HepG2 (cell line): Measurements from ENCODE around the gene INAFM2. TPM values are rescaled to one million over a fixed set of nuclear protein-coding genes. Genes with fewer than 3 reads are reported as not detected.

ENCODE experiments used
- ATF1 ChIP-seq: IDR thresholded peaks from 2 replicates; pipeline ENCODE4 v1.6.1; 2016; ENCODE audit warnings: mild to moderate bottlenecking, control low read depth
- CENPT ChIP-seq: sonication (generic); formaldehyde crosslinking; IDR thresholded peaks from 2 replicates; pipeline ENCODE4 v1.8.0; 2022; ENCODE audit warnings: low read depth, mild to moderate bottlenecking, moderate library complexity, missing genetic modification reagents
- HOXA3 ChIP-seq: sonication (generic); formaldehyde crosslinking; IDR thresholded peaks from 2 replicates; pipeline ENCODE4 v1.5.0; 2020; ENCODE audit warnings: missing genetic modification reagents
- LCORL ChIP-seq, 2 experiments: fragments of 450-650 bp in 1 of 2; sonication (generic) in 1 of 2; formaldehyde crosslinking in 1 of 2; IDR thresholded peaks; 2 replicates each; pipeline versions ENCODE4 v1.5.0 to v1.6.1; 2017 to 2020; ENCODE audit warnings: antibody characterized with exemption in 1 of 2, missing genetic modification reagents in 1 of 2
- MEIS1 ChIP-seq: sonication (generic); formaldehyde crosslinking; IDR thresholded peaks from 2 replicates; pipeline ENCODE4 v1.9.0; 2021; ENCODE audit warnings: mild to moderate bottlenecking, missing genetic modification reagents, moderate library complexity, borderline replicate concordance
- MIXL1 ChIP-seq: IDR thresholded peaks from 2 replicates; pipeline ENCODE4 v1.6.1; 2016
- NCOA5 ChIP-seq: sonication (generic); formaldehyde crosslinking; IDR thresholded peaks from 2 replicates; pipeline ENCODE4 v1.4.0; 2020; ENCODE audit warnings: missing genetic modification reagents
- RELA ChIP-seq: sonication (generic); formaldehyde crosslinking; IDR thresholded peaks from 2 replicates; pipeline ENCODE4 v1.4.0; 2020; ENCODE audit warnings: missing genetic modification reagents
- SALL1 ChIP-seq: sonication (generic); formaldehyde crosslinking; IDR thresholded peaks from 2 replicates; pipeline ENCODE4 v1.8.0; 2022; ENCODE audit warnings: mild to moderate bottlenecking, missing genetic modification reagents
- SIX1 ChIP-seq: sonication (generic); formaldehyde crosslinking; IDR thresholded peaks from 2 replicates; pipeline ENCODE4 v1.4.0; 2020; ENCODE audit warnings: missing genetic modification reagents, borderline replicate concordance
- SMAD3 ChIP-seq: sonication (generic); formaldehyde crosslinking; IDR thresholded peaks from 2 replicates; pipeline ENCODE4 v1.4.0; 2020; ENCODE audit warnings: missing genetic modification reagents
- SP5 ChIP-seq: IDR thresholded peaks from 2 replicates; pipeline ENCODE4 v1.6.1; 2016; ENCODE audit warnings: low read depth, borderline replicate concordance
- SRSF9 ChIP-seq: fragments of 200-400 bp; formaldehyde crosslinking; IDR thresholded peaks from 2 replicates; pipeline ENCODE4 v1.6.1; 2018; ENCODE audit warnings: borderline replicate concordance, mild to moderate bottlenecking, low read depth, low read length; ENCODE audit not compliant: insufficient read depth, poor library complexity, severe bottlenecking
- ZNF225 ChIP-seq: sonication (generic); formaldehyde crosslinking; IDR thresholded peaks from 2 replicates; pipeline ENCODE4 v1.4.0; 2020; ENCODE audit warnings: mild to moderate bottlenecking, missing genetic modification reagents
- ZNF251 ChIP-seq: sonication (generic); formaldehyde crosslinking; IDR thresholded peaks from 2 replicates; pipeline ENCODE4 v1.9.0; 2021; ENCODE audit warnings: mild to moderate bottlenecking, missing genetic modification reagents
- ZNF256 ChIP-seq: sonication (generic); formaldehyde crosslinking; conservative IDR thresholded peaks from 2 replicates; pipeline ENCODE4 v1.4.0; 2020; ENCODE audit warnings: missing genetic modification reagents
- ZNF430 ChIP-seq: sonication (generic); formaldehyde crosslinking; IDR thresholded peaks from 2 replicates; pipeline ENCODE4 v1.9.0; 2021; ENCODE audit warnings: mild to moderate bottlenecking, missing genetic modification reagents
- ZNF616 ChIP-seq: sonication (generic); formaldehyde crosslinking; IDR thresholded peaks from 2 replicates; pipeline ENCODE4 v1.5.0; 2020; ENCODE audit warnings: low read depth, mild to moderate bottlenecking, missing genetic modification reagents
- ZNF713 ChIP-seq: sonication (generic); formaldehyde crosslinking; IDR thresholded peaks from 2 replicates; pipeline ENCODE4 v1.4.0; 2020; ENCODE audit warnings: mild to moderate bottlenecking, missing genetic modification reagents
- ZNF737 ChIP-seq: sonication (generic); formaldehyde crosslinking; IDR thresholded peaks from 2 replicates; pipeline ENCODE4 v1.5.0; 2020; ENCODE audit warnings: missing genetic modification reagents, mild to moderate bottlenecking, borderline replicate concordance
- ZZZ3 ChIP-seq: sonication (generic); formaldehyde crosslinking; IDR thresholded peaks from 2 replicates; pipeline ENCODE4 v1.4.0; 2020; ENCODE audit warnings: missing genetic modification reagents, mild to moderate bottlenecking, borderline replicate concordance
- polyA plus RNA-seq, 8 experiments: library from polyadenylated mRNA; depleted of rRNA in 3 of 8; stranded (reverse) in 7 of 8; unstranded in 1 of 8; fragments of >200 nt; fragmentation: Illumina TruSeq in 4 of 8; extraction: Trizol in 4 of 8; gene quantifications; 2 replicates each; pipeline versions ENCODE4 v1.2.1 to v1.2.3, GENCODE V29; 2011 to 2016; ENCODE audit warnings: low read depth in 4 of 8, missing spikeins in 1 of 8, mixed read lengths in 1 of 8; ENCODE audit not compliant: insufficient read depth in 1 of 8
- total RNA-seq, 5 experiments: library from RNA; depleted of rRNA; stranded (reverse); fragments of >200 nt; fragmentation: Illumina TruSeq; extraction: Trizol; gene quantifications; 2 replicates each; pipeline ENCODE4 v1.2.3, GENCODE V29; 2016; ENCODE audit warnings: low read depth in 1 of 5
- TF ChIP-seq, protein P1 (sequence below): sonication (generic); formaldehyde crosslinking; IDR thresholded peaks from 2 replicates; pipeline ENCODE4 v1.8.1; 2022; ENCODE audit warnings: mild to moderate bottlenecking, missing genetic modification reagents
- TF ChIP-seq, protein P2 (sequence below): fragments of 450-650 bp; IDR thresholded peaks from 2 replicates; pipeline ENCODE4 v1.6.1; 2016
- TF ChIP-seq, protein P3 (sequence below): sonication (generic); formaldehyde crosslinking; IDR thresholded peaks from 2 replicates; pipeline ENCODE4 v1.5.1; 2020; ENCODE audit warnings: mild to moderate bottlenecking, missing genetic modification reagents, moderate library complexity

Gene INAFM2
- total and polyA plus RNA-seq, 2 of the 13 experiments (the other 11 are each of a cell fraction or from before 2014, with no cell fraction given) = 5.5 to 6.5 TPM

DNA sequence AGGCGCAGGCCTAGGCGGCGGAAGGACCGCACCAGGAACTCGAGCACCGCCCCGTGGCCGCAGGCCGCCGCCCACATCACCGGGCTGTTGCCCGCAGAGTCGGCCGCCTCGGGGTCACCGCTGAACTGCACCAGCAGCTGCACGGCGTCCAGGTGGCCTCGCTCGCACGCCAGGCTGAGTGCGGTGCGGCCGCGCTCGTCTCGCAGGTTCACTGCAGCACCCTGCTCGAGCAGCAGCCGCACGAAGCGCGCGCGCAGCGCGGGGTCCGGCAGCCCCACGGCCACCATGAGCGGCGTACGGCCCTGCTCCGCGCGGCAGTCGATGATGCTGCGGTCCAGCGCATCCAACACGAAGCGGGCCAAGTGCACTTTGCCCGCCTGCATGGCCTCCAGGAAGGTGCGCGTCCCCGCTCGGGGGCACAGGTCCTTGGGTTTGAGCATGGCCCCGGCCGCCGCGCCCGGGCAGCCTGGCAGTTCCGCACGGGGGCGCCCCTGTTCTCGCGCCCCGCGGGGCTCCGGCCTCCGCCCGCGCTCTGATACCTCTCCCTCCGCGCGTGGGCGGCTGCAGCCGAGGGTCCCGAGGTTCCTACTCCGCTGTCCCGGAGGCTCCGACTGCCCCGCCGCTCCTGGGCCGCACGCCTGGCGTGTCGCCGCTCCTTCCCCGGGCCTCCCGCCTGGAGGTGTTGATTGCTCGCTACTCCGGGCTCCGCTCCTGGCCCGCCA, 41.2 kb upstream of the INAFM2 start (continued):
- TF ChIP-seq LCORL (IDR thresholded peaks at IDR 0.05) (no peak), LCORL (CRISPR knock-in tag; IDR thresholded peaks at IDR 0.05) (no peak), MEIS1 (no peak), SALL1 (CRISPR knock-in tag) (peak; percentile 25; the same call in 1 of the 2 replicates), ZNF737 (CRISPR knock-in tag) (no peak), ZNF251 (CRISPR knock-in tag) (no peak), ATF1 (CRISPR knock-in tag) (no peak), ZNF713 (CRISPR knock-in tag) (no peak), SMAD3 (no peak), NCOA5 (no peak), ZZZ3 (CRISPR knock-in tag) (no peak), ZNF430 (CRISPR knock-in tag) (no peak), ZNF616 (CRISPR knock-in tag) (no peak), ZNF256 (CRISPR knock-in tag) (no peak), SIX1 (CRISPR knock-in tag) (no peak), SP5 (CRISPR knock-in tag) (no peak), MIXL1 (no peak), HOXA3 (CRISPR knock-in tag) (peak; percentile 57), RELA (CRISPR knock-in tag) (no peak), ZNF225 (CRISPR knock-in tag) (no peak; the same call in 1 of the 2 replicates), CENPT (CRISPR knock-in tag) (no peak), SRSF9 (no peak)
- TF ChIP-seq, protein P1, sequence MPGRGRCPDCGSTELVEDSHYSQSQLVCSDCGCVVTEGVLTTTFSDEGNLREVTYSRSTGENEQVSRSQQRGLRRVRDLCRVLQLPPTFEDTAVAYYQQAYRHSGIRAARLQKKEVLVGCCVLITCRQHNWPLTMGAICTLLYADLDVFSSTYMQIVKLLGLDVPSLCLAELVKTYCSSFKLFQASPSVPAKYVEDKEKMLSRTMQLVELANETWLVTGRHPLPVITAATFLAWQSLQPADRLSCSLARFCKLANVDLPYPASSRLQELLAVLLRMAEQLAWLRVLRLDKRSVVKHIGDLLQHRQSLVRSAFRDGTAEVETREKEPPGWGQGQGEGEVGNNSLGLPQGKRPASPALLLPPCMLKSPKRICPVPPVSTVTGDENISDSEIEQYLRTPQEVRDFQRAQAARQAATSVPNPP = no peak
- TF ChIP-seq, protein P2, sequence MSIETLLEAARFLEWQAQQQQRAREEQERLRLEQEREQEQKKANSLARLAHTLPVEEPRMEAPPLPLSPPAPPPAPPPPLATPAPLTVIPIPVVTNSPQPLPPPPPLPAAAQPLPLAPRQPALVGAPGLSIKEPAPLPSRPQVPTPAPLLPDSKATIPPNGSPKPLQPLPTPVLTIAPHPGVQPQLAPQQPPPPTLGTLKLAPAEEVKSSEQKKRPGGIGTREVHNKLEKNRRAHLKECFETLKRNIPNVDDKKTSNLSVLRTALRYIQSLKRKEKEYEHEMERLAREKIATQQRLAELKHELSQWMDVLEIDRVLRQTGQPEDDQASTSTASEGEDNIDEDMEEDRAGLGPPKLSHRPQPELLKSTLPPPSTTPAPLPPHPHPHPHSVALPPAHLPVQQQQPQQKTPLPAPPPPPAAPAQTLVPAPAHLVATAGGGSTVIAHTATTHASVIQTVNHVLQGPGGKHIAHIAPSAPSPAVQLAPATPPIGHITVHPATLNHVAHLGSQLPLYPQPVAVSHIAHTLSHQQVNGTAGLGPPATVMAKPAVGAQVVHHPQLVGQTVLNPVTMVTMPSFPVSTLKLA = no peak
- TF ChIP-seq, protein P3, sequence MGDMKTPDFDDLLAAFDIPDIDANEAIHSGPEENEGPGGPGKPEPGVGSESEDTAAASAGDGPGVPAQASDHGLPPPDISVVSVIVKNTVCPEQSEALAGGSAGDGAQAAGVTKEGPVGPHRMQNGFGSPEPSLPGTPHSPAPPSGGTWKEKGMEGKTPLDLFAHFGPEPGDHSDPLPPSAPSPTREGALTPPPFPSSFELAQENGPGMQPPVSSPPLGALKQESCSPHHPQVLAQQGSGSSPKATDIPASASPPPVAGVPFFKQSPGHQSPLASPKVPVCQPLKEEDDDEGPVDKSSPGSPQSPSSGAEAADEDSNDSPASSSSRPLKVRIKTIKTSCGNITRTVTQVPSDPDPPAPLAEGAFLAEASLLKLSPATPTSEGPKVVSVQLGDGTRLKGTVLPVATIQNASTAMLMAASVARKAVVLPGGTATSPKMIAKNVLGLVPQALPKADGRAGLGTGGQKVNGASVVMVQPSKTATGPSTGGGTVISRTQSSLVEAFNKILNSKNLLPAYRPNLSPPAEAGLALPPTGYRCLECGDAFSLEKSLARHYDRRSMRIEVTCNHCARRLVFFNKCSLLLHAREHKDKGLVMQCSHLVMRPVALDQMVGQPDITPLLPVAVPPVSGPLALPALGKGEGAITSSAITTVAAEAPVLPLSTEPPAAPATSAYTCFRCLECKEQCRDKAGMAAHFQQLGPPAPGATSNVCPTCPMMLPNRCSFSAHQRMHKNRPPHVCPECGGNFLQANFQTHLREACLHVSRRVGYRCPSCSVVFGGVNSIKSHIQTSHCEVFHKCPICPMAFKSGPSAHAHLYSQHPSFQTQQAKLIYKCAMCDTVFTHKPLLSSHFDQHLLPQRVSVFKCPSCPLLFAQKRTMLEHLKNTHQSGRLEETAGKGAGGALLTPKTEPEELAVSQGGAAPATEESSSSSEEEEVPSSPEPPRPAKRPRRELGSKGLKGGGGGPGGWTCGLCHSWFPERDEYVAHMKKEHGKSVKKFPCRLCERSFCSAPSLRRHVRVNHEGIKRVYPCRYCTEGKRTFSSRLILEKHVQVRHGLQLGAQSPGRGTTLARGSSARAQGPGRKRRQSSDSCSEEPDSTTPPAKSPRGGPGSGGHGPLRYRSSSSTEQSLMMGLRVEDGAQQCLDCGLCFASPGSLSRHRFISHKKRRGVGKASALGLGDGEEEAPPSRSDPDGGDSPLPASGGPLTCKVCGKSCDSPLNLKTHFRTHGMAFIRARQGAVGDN (CRISPR knock-in tag) = peak; percentile 84
